Tibial nerve (tissue), 4 donors: ENCODE measurements around the gene RAB40C. TPM values are rescaled to one million over a fixed set of nuclear protein-coding genes. Genes with fewer than 3 reads are reported as not detected.

Experiments used
- DNase-seq, 2 donors: peaks; one replicate each; pipeline ENCODE4 v3.0.0-alpha.2; 2019; ENCODE audit warnings: low spot score in 2 of 2
- H3K27ac ChIP-seq, 4 donors: fragments of 200-600 bp; sonication (generic) in 3 of 4; one replicate each; pipeline ENCODE4 v1.5.1; 2017 to 2019; ENCODE audit warnings: mild to moderate bottlenecking in 1 of 4
- H3K27me3 ChIP-seq, 2 donors: fragments of 200-600 bp; sonication (generic) in 1 of 2; one replicate each; pipeline versions ENCODE4 v1.5.1 to v1.6.0; 2017 to 2019
- H3K36me3 ChIP-seq, 3 donors: fragments of 200-600 bp; sonication (generic); one replicate each; pipeline ENCODE4 v1.5.1; 2018 to 2019
- H3K4me1 ChIP-seq, 4 donors: fragments of 200-600 bp; sonication (generic) in 3 of 4; one replicate each; pipeline ENCODE4 v1.5.1; 2017 to 2019
- H3K4me3 ChIP-seq, 4 donors: fragments of 200-600 bp; sonication (generic) in 3 of 4; one replicate each; pipeline ENCODE4 v1.5.1; 2017 to 2019; ENCODE audit warnings: mild to moderate bottlenecking in 1 of 4, moderate library complexity in 1 of 4
- H3K9me3 ChIP-seq, 4 donors: fragments of 200-600 bp; sonication (generic) in 3 of 4; one replicate each; pipeline ENCODE4 v1.5.1; 2017 to 2019
- CTCF ChIP-seq, 5 experiments: fragments of 200-600 bp in 3 of 5; fragments of 450-650 bp in 2 of 5; sonication (generic) in 3 of 5; IDR thresholded peaks; one replicate each; pipeline ENCODE4 v1.5.1; 2016 to 2019; ENCODE audit warnings: antibody characterized with exemption in 5 of 5, mild to moderate bottlenecking in 3 of 5, moderate library complexity in 2 of 5
- EP300 ChIP-seq, 2 donors: sonication (generic); formaldehyde crosslinking; IDR thresholded peaks; one replicate each; pipeline ENCODE4 v1.6.1; 2017; ENCODE audit warnings: antibody characterized with exemption in 2 of 2, mild to moderate bottlenecking in 1 of 2
- POLR2A ChIP-seq, 2 donors: fragments of 450-650 bp; IDR thresholded peaks; one replicate each; pipeline ENCODE4 v1.6.1; 2017; ENCODE audit warnings: antibody characterized with exemption in 2 of 2, mild to moderate bottlenecking in 2 of 2, moderate library complexity in 2 of 2
- WGBS, 2 donors: methylation state at CpG; one replicate each; pipeline ENCODE4 v1.1.5; 2018; 5-methylcytosine and 5-hydroxymethylcytosine counted together
- total RNA-seq, 4 donors: library from RNA; depleted of rRNA; stranded (reverse); fragments of >200 nt; gene quantifications; one replicate each; pipeline ENCODE4 v1.1.0, GENCODE V29; 2016

The RAB40C gene
- total RNA-seq, 4 donors from 2014 or later: 21.1 to 30.6 (median 27.5) TPM

- TF ChIP-seq CTCF (IDR thresholded peaks at IDR 0.05): no peak
- TF ChIP-seq POLR2A (IDR thresholded peaks at IDR 0.05): no peak
- TF ChIP-seq EP300 (IDR thresholded peaks at IDR 0.05): no peak
- Histone ChIP-seq H3K27me3 (peaks cover 0 to 48% of the 10 kb centered on the region in 2 donors), H3K36me3 (no peaks in the 10 kb centered on the region), H3K4me1 (peaks cover 0 to 31% (median 11%) of the 10 kb centered on the region in 4 donors), H3K9me3 (no peaks in the 10 kb centered on the region), H3K4me3 (no peak overlapping the region), H3K27ac (no peak overlapping the region)
- DNase-seq: no peak
- WGBS, 2 donors: 67% methylated on average over 13 of the region's 15 CpGs; no CpG with 5 or more reads in 1 of the 2 donors
Measured at GRCh38 chr16:561413-561794, 28.5 kb upstream of the RAB40C start.

- no peak overlapping the region for H3K4me3 ChIP-seq
- peaks cover 0 to 48% of the 10 kb centered on the region in 2 donors for H3K27me3 ChIP-seq
- no peak for DNase-seq
- no peak overlapping the region for H3K27ac ChIP-seq
- peaks cover 0 to 39% (median 17%) of the 10 kb centered on the region in 4 donors for H3K4me1 ChIP-seq
- TF ChIP-seq EP300 (IDR thresholded peaks at IDR 0.05): no peak
- no peak for TF ChIP-seq CTCF (IDR thresholded peaks at IDR 0.05)
- H3K9me3 ChIP-seq: no peaks in the 10 kb centered on the region
- WGBS, 2 donors: 81 to 83% methylated on average over 33 to 42 of the region's 43 CpGs
- H3K36me3 ChIP-seq: no peaks in the 10 kb centered on the region
Measured at GRCh38 chr16:561957-562938, 27.6 kb upstream of the RAB40C start.

GRCh38 chr16:563072-563644 lies 26.7 kb upstream of the RAB40C start:
- H3K27ac ChIP-seq: no peak overlapping the region
- 83 to 87% methylated on average over 21 to 29 of the region's 30 CpGs for WGBS, 2 donors
- TF ChIP-seq POLR2A (IDR thresholded peaks at IDR 0.05): no peak
- TF ChIP-seq EP300 (IDR thresholded peaks at IDR 0.05): no peak
- TF ChIP-seq CTCF (IDR thresholded peaks at IDR 0.05): no peak
- H3K4me1 ChIP-seq: peaks cover 0 to 49% (median 18%) of the 10 kb centered on the region in 4 donors
- peaks cover 0 to 48% of the 10 kb centered on the region in 2 donors for H3K27me3 ChIP-seq
- DNase-seq: no peak
- H3K4me3 ChIP-seq: no peak overlapping the region
- H3K36me3 ChIP-seq: no peaks in the 10 kb centered on the region
- H3K9me3 ChIP-seq: no peaks in the 10 kb centered on the region

GRCh38 chr16:564690-565418 lies 25.0 kb upstream of the RAB40C start:
- H3K27ac ChIP-seq: no peak overlapping the region
- WGBS, 2 donors: 79 to 83% methylated on average over 22 to 26 of the region's 42 CpGs
- peaks cover 0 to 31% of the 10 kb centered on the region in 2 donors for H3K27me3 ChIP-seq
- H3K9me3 ChIP-seq: no peaks in the 10 kb centered on the region
- TF ChIP-seq POLR2A (IDR thresholded peaks at IDR 0.05) (no peak), CTCF (IDR thresholded peaks at IDR 0.05) (no peak), EP300 (IDR thresholded peaks at IDR 0.05) (no peak)
- peaks cover 0 to 56% (median 28%) of the 10 kb centered on the region in 4 donors for H3K4me1 ChIP-seq
- no peak for DNase-seq
- H3K36me3 ChIP-seq: no peaks in the 10 kb centered on the region
- no peak overlapping the region for H3K4me3 ChIP-seq
